RWPE1 (cell line): Measurements from ENCODE around the gene NCBP2L.

Source experiments
- CTCF ChIA-PET: fragments of 350-600 bp; sonication (Branson Sonifier 250); formaldehyde crosslinking; extraction: SDS; loops from one replicate; lab custom pipeline; 2021; lab: Yijun Ruan, JAX
- POLR2A ChIA-PET: fragments of 400-600 bp; formaldehyde crosslinking; extraction: SDS; loops from one replicate; lab custom pipeline; 2020; ENCODE audit warnings: antibody characterized with exemption; ENCODE audit not compliant: low non-redundant PET; lab: Yijun Ruan, JAX
- DNase-seq: peaks from one replicate; pipeline ENCODE4 v3.0.0; 2012; ENCODE audit warnings: low spot score
- H3K27ac ChIP-seq: fragments of 450-650 bp; 2 replicates; pipeline ENCODE4 v1.5.1; 2017
- TF ChIP-seq, protein P1 (sequence below): fragments of 450-650 bp; conservative IDR thresholded peaks from 2 replicates; pipeline ENCODE4 v1.5.1; 2017; ENCODE audit warnings: low read depth, mild to moderate bottlenecking

Gene NCBP2L

DNA sequence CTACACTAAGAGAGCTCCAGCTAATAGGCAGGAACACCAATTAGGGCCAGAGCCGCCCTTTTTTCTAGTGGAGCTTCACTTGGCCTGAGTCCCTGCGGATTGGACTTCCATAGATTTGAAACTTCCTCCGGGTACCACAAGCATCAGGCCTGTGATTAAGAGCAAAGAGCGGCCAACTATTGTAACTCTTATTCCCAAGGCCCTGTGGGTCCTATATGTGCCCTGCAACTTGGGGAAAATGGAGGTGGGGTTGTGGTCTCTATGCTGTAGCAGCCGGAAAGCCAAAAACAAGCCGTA, at the start of gene NCBP2L:
TSS of gene NCBP2L (plus strand) at position 198 of the 297 bp plus-strand sequence. CDS start 16,488 bp downstream, outside the sequence.
- POLR2A ChIA-PET = no interaction called here
- no peak for DNase-seq
- CTCF ChIA-PET = interaction anchor here (0.5 to 1.9 kb wide), 12 partner anchors 9 to 314 kb away, joined by 3 to 12 read pairs (median 3); partner anchors contain the start of gene ATG4A
- TF ChIP-seq, protein P1, sequence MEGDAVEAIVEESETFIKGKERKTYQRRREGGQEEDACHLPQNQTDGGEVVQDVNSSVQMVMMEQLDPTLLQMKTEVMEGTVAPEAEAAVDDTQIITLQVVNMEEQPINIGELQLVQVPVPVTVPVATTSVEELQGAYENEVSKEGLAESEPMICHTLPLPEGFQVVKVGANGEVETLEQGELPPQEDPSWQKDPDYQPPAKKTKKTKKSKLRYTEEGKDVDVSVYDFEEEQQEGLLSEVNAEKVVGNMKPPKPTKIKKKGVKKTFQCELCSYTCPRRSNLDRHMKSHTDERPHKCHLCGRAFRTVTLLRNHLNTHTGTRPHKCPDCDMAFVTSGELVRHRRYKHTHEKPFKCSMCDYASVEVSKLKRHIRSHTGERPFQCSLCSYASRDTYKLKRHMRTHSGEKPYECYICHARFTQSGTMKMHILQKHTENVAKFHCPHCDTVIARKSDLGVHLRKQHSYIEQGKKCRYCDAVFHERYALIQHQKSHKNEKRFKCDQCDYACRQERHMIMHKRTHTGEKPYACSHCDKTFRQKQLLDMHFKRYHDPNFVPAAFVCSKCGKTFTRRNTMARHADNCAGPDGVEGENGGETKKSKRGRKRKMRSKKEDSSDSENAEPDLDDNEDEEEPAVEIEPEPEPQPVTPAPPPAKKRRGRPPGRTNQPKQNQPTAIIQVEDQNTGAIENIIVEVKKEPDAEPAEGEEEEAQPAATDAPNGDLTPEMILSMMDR = no peak
- peak within 1 kb of the TSS; percentile 95 for H3K27ac ChIP-seq

DNA sequence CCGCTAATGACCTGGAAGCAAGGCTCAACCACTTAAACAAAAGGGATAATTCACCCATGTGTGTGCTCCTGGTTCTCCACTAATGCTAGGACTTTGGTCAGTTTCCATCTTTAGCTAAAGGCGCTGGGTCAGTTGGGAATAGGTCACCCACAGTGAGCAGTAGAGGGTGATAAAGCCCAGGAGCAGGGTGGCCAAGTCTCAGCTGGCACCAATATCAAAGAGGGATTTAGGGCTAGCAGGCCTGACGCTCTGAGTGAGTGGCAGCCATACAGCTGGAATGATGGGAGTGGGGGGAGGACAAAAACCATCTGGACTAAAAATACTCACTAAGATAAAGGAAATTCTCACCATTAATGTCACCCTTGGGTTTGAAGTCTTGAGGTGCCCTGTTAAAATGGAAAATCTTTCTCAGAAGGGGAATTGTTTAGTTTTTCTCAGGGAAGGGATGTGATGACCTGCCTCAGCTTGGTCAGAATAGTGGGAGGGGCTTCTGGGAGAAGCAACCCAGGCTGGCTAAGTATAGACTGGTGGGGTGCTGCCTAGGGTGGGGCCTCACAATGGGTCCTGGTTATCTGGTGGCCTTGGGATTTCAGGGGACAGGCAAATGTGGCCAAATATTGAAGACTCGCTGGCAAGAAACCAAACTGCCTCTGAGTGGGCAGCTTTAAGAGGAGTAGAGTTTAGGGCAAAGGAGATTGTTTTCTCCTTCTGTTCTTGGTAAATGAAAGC, 49.0 kb upstream of the NCBP2L start:
- DNase-seq = no peak
- TF ChIP-seq, protein P1 = no peak
- ChIA-PET CTCF (no interaction called here), POLR2A (interaction anchor here (1.0 kb wide), 1 partner anchor 12 kb away, joined by 3 read pairs; no protein-coding TSS in a partner anchor)
- H3K27ac ChIP-seq = peak overlapping the region; percentile 70

DNA sequence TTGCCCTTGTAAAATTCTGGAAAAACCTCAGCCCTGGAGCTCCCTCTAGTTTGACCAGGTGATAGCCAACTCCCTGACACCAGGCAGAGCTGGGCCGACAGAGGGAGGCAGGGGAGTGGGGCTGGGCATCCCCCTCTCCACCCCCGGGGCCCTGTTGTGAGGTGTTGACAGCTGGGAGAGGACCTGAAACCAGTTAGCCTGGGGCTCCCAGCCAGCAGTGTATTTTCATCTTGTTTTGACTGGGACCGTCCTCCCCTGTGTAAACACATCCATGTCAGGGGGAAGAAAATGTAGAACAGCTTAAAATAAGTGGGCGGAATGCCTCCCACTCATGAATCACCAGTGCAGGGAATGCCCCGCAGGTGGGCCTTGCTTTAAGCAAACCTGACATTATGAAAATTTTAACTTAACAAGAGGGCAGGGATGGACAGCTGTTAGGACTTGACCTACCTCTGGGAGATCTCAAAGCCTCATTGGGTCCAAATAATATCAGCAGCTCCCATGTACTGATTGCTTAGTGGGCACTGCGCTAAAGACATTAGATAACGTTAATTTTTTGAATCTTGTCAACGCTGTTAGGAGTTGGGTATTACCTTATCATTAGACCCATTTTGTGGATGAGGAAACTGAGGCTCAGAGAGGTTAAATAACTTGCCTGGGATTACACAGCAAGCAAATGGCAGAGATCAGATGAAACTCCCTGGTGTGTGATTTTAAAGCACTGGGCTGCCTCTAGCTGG, 47.8 kb upstream of the NCBP2L start:
- TF ChIP-seq, protein P1 = no peak
- ChIA-PET CTCF (interaction anchor here (0.8 kb wide), 1 partner anchor 70 kb away, joined by 3 read pairs; no protein-coding TSS in a partner anchor), POLR2A (no interaction called here)
- DNase-seq = no peak
- peak overlapping the region; percentile 70 for H3K27ac ChIP-seq

DNA sequence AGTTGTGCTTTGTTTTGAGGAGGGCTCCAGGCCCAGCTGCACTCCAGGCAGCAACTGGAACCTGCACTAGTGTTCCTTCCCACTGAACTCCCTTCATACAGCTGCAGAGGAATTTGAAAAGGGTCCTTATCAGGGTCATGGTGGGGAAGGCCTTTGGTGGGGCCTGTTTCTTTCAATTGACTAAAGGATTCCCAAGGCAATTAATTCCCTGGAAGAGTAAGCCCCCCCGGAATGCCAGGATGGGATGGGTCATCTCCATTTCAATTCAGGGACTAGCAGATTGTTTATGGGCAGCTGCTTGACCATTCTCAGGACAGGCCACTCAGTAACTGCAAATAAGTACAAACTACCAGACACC, 47.3 kb upstream of the NCBP2L start:
- ChIA-PET POLR2A (no interaction called here), CTCF (interaction anchor here (0.8 kb wide), 1 partner anchor 70 kb away, joined by 3 read pairs; no protein-coding TSS in a partner anchor)
- TF ChIP-seq, protein P1 = no peak
- peak overlapping the region; percentile 58 for H3K27ac ChIP-seq
- no peak for DNase-seq

DNA sequence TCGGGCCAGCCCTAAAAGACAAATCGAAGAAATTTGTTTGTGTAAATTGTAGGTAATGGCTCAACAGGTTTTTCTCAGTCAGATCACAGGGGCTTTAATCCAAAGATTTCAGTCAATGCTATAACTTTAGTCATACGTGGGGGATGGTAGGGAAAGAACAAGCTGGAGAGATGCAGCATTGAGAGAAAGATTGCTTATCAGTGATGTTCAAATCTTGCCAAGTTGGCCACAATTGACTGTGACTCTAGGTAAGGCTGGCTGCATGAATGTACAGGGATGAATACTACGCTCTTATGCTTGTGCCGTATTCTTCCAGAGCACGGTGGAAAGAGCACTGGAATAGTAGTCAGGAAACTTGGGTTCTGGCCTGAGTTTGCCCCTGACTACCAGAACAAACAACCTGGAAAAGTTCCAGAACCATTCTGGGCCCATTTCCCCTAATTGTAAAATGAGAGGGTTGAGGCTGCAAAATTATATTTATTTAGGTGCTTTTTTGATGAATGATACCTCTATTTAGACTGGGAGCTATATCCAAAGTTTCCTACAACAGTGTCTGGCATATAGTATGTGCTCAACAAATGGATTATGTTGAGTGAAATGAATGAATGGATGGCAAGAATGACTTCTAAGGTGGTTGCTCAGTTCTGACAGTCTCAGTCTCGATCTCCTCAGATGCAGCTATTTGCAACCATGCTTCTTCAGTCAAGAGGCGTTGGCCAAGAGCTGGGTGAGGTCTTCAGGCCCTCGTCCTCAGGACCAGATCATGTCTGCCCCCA, 46.4 kb upstream of the NCBP2L start:
- DNase-seq = no peak
- TF ChIP-seq, protein P1 = no peak
- ChIA-PET POLR2A (no interaction called here), CTCF (interaction anchor here (0.6 kb wide), 1 partner anchor 709 kb away, joined by 3 read pairs; no protein-coding TSS in a partner anchor)
- peak overlapping the region; percentile 87 for H3K27ac ChIP-seq

DNA sequence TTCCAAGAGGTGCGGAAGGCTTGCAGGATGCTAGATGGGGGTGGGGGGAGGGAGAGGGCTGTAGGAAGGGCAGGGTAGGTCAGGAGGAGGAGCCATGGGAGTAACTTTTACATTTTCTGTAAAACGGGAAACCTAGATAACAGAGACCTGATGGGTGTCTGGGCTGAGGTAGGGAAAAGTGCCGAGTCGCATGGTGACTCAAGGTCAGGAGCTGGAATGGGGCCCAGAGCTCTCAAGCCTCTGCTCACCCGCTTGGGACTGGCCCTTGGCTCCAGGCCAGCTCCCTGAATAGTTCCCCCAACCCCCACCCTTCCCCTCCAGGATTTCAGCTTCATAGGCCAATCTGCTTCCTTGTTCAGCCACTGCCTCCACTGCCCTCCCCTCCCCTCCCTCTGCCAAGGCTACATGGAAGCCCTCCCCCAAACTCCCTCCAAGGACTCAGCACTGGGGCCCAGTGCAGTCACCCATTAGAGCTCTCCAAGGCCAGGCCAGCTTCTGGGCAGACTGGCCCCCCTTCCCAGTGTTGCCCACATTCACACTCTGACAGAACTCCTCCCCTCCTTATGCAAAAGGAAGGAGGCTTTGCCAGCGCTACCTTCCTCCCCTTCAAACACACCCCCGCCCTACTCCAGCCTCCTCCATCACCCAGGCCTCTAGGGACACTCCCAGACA, 45.6 kb upstream of the NCBP2L start:
- POLR2A ChIA-PET = no interaction called here
- TF ChIP-seq, protein P1 = no peak
- CTCF ChIA-PET = interaction anchor here (0.6 to 0.7 kb wide), 2 partner anchors 45 to 710 kb away, joined by 3 read pairs; partner anchors contain the start of gene NCBP2L
- H3K27ac ChIP-seq = peak overlapping the region; percentile 87
- peak; percentile 60 for DNase-seq
